Right lobe of liver (tissue), 4 donors: ENCODE results near the gene AKNA.

Source experiments
- CTCF ChIP-seq, 4 donors: fragments of 200-600 bp in 3 of 4; fragments of 450-650 bp in 1 of 4; IDR thresholded peaks; one replicate each; pipeline versions ENCODE4 v1.5.1 to v1.8.0; 2016 to 2022; ENCODE audit warnings: antibody characterized with exemption in 4 of 4, mild to moderate bottlenecking in 2 of 4
- POLR2A ChIP-seq: fragments of 450-650 bp; IDR thresholded peaks from one replicate; pipeline ENCODE4 v1.6.1; 2017; ENCODE audit warnings: antibody characterized with exemption, mild to moderate bottlenecking
- donor health status: DM: no; HTN: no; CAD: no.
- donor health status: DM: no; HTN: no; CAD: no.
- donor health status: DM: no; HTN: yes; CAD: no.

- TF ChIP-seq CTCF (IDR thresholded peaks at IDR 0.05) (no peak), POLR2A (no peak)
Observed at GRCh38 chr9:114430457-114430856, 42.7 kb upstream of the AKNA start.
